H1 (cell line): ENCODE data around the gene FGF14. TPM values are rescaled to one million over a fixed set of nuclear protein-coding genes. Genes with fewer than 3 reads are reported as not detected.

Experiments used
- CTCF ChIA-PET: fragments of 300-600 bp; sonication (Branson Sonifier 250); formaldehyde crosslinking; loops from one replicate; lab custom pipeline; 2021; ENCODE audit not compliant: partially characterized antibody; lab: Charles Lee
- POLR2A ChIA-PET: fragments of 300-600 bp; sonication (Branson Sonifier 250); formaldehyde crosslinking; loops from one replicate; lab custom pipeline; 2021; ENCODE audit warnings: inconsistent platforms; ENCODE audit not compliant: partially characterized antibody; lab: Charles Lee
- DNase-seq, 2 experiments: peaks; one replicate each; pipeline versions ENCODE4 v3.0.0 to v3.0.0-alpha.2; 2010 to 2022; ENCODE audit warnings: low spot score in 2 of 2, low read depth in 1 of 2, mixed read lengths in 1 of 2
- FAIRE-seq: peaks from 2 replicates; lab custom pipeline; 2011; peaks lifted over from hg19 to GRCh38; lab: Jason Lieb, UNC
- H2AFZ ChIP-seq: 2 replicates; pipeline ENCODE4 v1.8.1; 2012; ENCODE audit warnings: low read length, inconsistent platforms
- H2AK5ac ChIP-seq: 2 replicates; pipeline ENCODE4 v1.6.1; 2013; ENCODE audit warnings: low read depth, low read length
- H2BK120ac ChIP-seq: replicated peaks from 2 replicates; pipeline ENCODE3; 2013; ENCODE audit warnings: low read depth, low read length, inconsistent platforms
- H2BK12ac ChIP-seq: 2 replicates; pipeline ENCODE4 v1.6.1; 2013; ENCODE audit warnings: low read depth, low read length
- H2BK15ac ChIP-seq: 2 replicates; pipeline ENCODE4 v1.6.1; 2013; ENCODE audit warnings: low read length
- H2BK20ac ChIP-seq: 2 replicates; pipeline ENCODE4 v1.6.1; 2013; ENCODE audit warnings: low read length
- H2BK5ac ChIP-seq: 2 replicates; pipeline ENCODE4 v1.6.1; 2013; ENCODE audit warnings: low read depth, low read length
- H3K14ac ChIP-seq: 2 replicates; pipeline ENCODE4 v1.6.1; 2013; ENCODE audit warnings: inconsistent platforms; ENCODE audit not compliant: insufficient read length
- H3K18ac ChIP-seq: 2 replicates; pipeline ENCODE4 v1.6.1; 2013; ENCODE audit warnings: low read length; ENCODE audit errors: extremely low read depth
- H3K23ac ChIP-seq: 2 replicates; pipeline ENCODE4 v1.6.1; 2013; ENCODE audit warnings: inconsistent platforms; ENCODE audit not compliant: insufficient read length
- H3K23me2 ChIP-seq: 2 replicates; pipeline ENCODE4 v1.6.1; 2013; ENCODE audit warnings: low read depth, low read length
- H3K27ac ChIP-seq: 2 replicates; pipeline ENCODE4 v1.6.1; 2011; ENCODE audit warnings: low read depth, low read length, inconsistent platforms
- H3K27me3 ChIP-seq, 4 experiments: replicated peaks in 1 of 4; 1 replicate in 1 of 4; 2 replicates in 3 of 4; pipeline versions ENCODE4 v1.6.1 to v1.8.1; 2011 to 2013; ENCODE audit warnings: low read length in 3 of 4, mild to moderate bottlenecking in 3 of 4, inconsistent platforms in 2 of 4, mixed read lengths in 2 of 4, moderate library complexity in 1 of 4; ENCODE audit not compliant: control insufficient read depth in 3 of 4, insufficient read depth in 3 of 4; ENCODE audit errors: extremely low read depth in 1 of 4
- H3K36me3 ChIP-seq, 4 experiments: 2 replicates each; pipeline versions ENCODE4 v1.6.1 to v1.8.1; 2011 to 2013; ENCODE audit warnings: mild to moderate bottlenecking in 4 of 4, low read length in 3 of 4, moderate library complexity in 2 of 4, control low read depth in 1 of 4, inconsistent platforms in 1 of 4; ENCODE audit not compliant: insufficient read depth in 4 of 4, control insufficient read depth in 2 of 4
- H3K4ac ChIP-seq: replicated peaks from 2 replicates; pipeline ENCODE3; 2013; ENCODE audit warnings: low read length, low read depth, mixed read lengths, inconsistent platforms; ENCODE audit not compliant: insufficient read length
- H3K4me1 ChIP-seq, 4 experiments: replicated peaks in 1 of 4; 1 replicate in 1 of 4; 2 replicates in 3 of 4; pipeline versions ENCODE4 v1.6.1 to v1.8.1; 2011 to 2013; ENCODE audit warnings: low read length in 3 of 4, inconsistent platforms in 2 of 4, mixed read lengths in 1 of 4; ENCODE audit not compliant: insufficient read depth in 4 of 4, control insufficient read depth in 3 of 4
- H3K4me2 ChIP-seq, 2 experiments: 2 replicates each; pipeline versions ENCODE4 v1.6.1 to v1.8.1; 2011 to 2013; ENCODE audit warnings: low read depth in 2 of 2, low read length in 2 of 2, control low read depth in 1 of 2, inconsistent platforms in 1 of 2, mild to moderate bottlenecking in 1 of 2; ENCODE audit not compliant: insufficient read depth in 1 of 2
- H3K4me3 ChIP-seq, 4 experiments: fragments of 200-600, 300-600 bp in 1 of 4; sonication (generic), shearing (Covaris generic), sonication (Bioruptor Twin) in 1 of 4; 2 replicates each; pipeline versions ENCODE4 v1.5.1 to v1.8.1; 2011 to 2016; ENCODE audit warnings: low read length in 4 of 4, low read depth in 3 of 4, control low read depth in 2 of 4, inconsistent platforms in 2 of 4, mild to moderate bottlenecking in 2 of 4, mixed read lengths in 1 of 4, moderate library complexity in 1 of 4; ENCODE audit not compliant: insufficient read depth in 2 of 4; ENCODE audit errors: extremely low read depth in 1 of 4
- H3K56ac ChIP-seq: replicated peaks from 2 replicates; pipeline ENCODE3; 2013; ENCODE audit warnings: low read depth, mild to moderate bottlenecking, mixed read lengths, low read length, inconsistent platforms; ENCODE audit not compliant: insufficient read length
- H3K79me1 ChIP-seq: 2 replicates; pipeline ENCODE4 v1.6.1; 2013; ENCODE audit warnings: low read depth, low read length, control low read depth
- H3K79me2 ChIP-seq, 2 experiments: 2 replicates each; pipeline versions ENCODE4 v1.6.1 to v1.8.1; 2012 to 2013; ENCODE audit warnings: low read length in 2 of 2, mild to moderate bottlenecking in 2 of 2, inconsistent platforms in 1 of 2; ENCODE audit not compliant: insufficient read depth in 2 of 2, control insufficient read depth in 1 of 2
- H3K9ac ChIP-seq, 4 experiments: replicated peaks in 1 of 4; 1 replicate in 1 of 4; 2 replicates in 3 of 4; pipeline versions ENCODE4 v1.6.1 to v1.8.1; 2011 to 2013; ENCODE audit warnings: low read depth in 3 of 4, low read length in 3 of 4, control low read depth in 2 of 4, mild to moderate bottlenecking in 2 of 4, moderate library complexity in 2 of 4, inconsistent platforms in 1 of 4; ENCODE audit errors: extremely low read depth in 1 of 4
- H3K9me3 ChIP-seq, 2 experiments: 2 replicates each; pipeline versions ENCODE4 v1.6.1 to v1.8.1; 2012 to 2013; ENCODE audit warnings: mild to moderate bottlenecking in 2 of 2, moderate library complexity in 2 of 2, control low read depth in 1 of 2, inconsistent platforms in 1 of 2, low read depth in 1 of 2, low read length in 1 of 2, mixed read lengths in 1 of 2; ENCODE audit not compliant: insufficient read depth in 2 of 2
- H4K20me1 ChIP-seq, 2 experiments: replicated peaks in 1 of 2; 2 replicates each; pipeline versions ENCODE3 to v1.8.1; 2011 to 2013; ENCODE audit warnings: inconsistent platforms in 2 of 2, low read length in 2 of 2, mild to moderate bottlenecking in 1 of 2; ENCODE audit not compliant: insufficient read depth in 2 of 2, control insufficient read depth in 1 of 2
- H4K5ac ChIP-seq: 2 replicates; pipeline ENCODE4 v1.6.1; 2013; ENCODE audit warnings: low read length, low read depth, mixed read lengths, inconsistent platforms; ENCODE audit not compliant: insufficient read length
- H4K8ac ChIP-seq: 2 replicates; pipeline ENCODE4 v1.8.0; 2013; ENCODE audit warnings: mild to moderate bottlenecking, moderate library complexity, low read length, inconsistent platforms; ENCODE audit not compliant: insufficient read depth; ENCODE audit errors: extremely low read depth
- H4K91ac ChIP-seq: replicated peaks from 2 replicates; pipeline ENCODE3; 2013; ENCODE audit warnings: low read length, mixed read lengths, inconsistent platforms; ENCODE audit not compliant: insufficient read length
- ASH2L ChIP-seq: fragments of 200-600, 300-600 bp; sonication (generic); IDR thresholded peaks from one replicate; pipeline ENCODE4 v1.7.1; 2017; ENCODE audit warnings: low read length
- HDAC2 ChIP-seq, 2 experiments: fragments of 300-600 bp in 1 of 2; sonication (generic) in 1 of 2; IDR thresholded peaks; 2 replicates each; pipeline ENCODE4 v1.6.1; 2011 to 2012; ENCODE audit warnings: low read depth in 2 of 2, low read length in 2 of 2, mild to moderate bottlenecking in 2 of 2, moderate library complexity in 2 of 2, borderline replicate concordance in 1 of 2, inconsistent platforms in 1 of 2
- HDAC6 ChIP-seq: IDR thresholded peaks from one replicate; pipeline ENCODE4 v1.7.1; 2012; ENCODE audit warnings: low read depth, mild to moderate bottlenecking, inconsistent platforms, low read length, moderate library complexity
- SIX5 ChIP-seq: IDR thresholded peaks from 2 replicates; pipeline ENCODE4 v1.6.1; 2011; ENCODE audit warnings: mild to moderate bottlenecking, low read depth, low read length
- WGBS, 2 experiments: shearing (Covaris generic) in 1 of 2; methylation state at CpG; one replicate each; pipeline versions ENCODE4 v1.1.6 to v1.1.7; 2013 to 2015; ENCODE audit warnings: low lambda C conversion rate in 2 of 2, mixed read lengths in 2 of 2, inconsistent platforms in 1 of 2, low coverage in 1 of 2, missing lambda C conversion rate in 1 of 2; ENCODE audit not compliant: insufficient replicate concordance in 2 of 2, insufficient coverage in 1 of 2, insufficient read length in 1 of 2; ENCODE audit errors: extremely low coverage in 1 of 2, missing lambda C conversion rate in 1 of 2; 5-methylcytosine and 5-hydroxymethylcytosine counted together
- polyA plus RNA-seq, 7 experiments: library from polyadenylated mRNA; depleted of rRNA in 3 of 7; stranded (reverse) in 5 of 7; unstranded in 2 of 7; fragments of >200 nt in 5 of 7; fragments of 200-250 nt in 2 of 7; gene quantifications; 1 replicate in 5 of 7; 2 replicates in 1 of 7; 4 replicates in 1 of 7; pipeline versions ENCODE4 v1.2.1 to v1.2.3, GENCODE V29; 2011 to 2013; ENCODE audit warnings: missing spikeins in 2 of 7, mixed read lengths in 2 of 7
- total RNA-seq: library from RNA; stranded (reverse); fragmentation: NEBNext Ultra II Directional; extraction: Animal tissue kit (Norgen Biotek cat#: 25700); gene quantifications from 2 replicates; pipeline ENCODE4 v1.2.1, GENCODE V29; 2021

FGF14 gene
- total and polyA plus RNA-seq, 2 of the 8 experiments (the other 6 are each of a cell fraction or from before 2014, with no cell fraction given) = 0.05 to 0.58 TPM

GRCh38 chr13:101746513-101746912 lies 655.3 kb downstream of the FGF14 start:
- no peak overlapping the region for H2BK20ac ChIP-seq
- H3K56ac ChIP-seq = no peak overlapping the region
- no peak overlapping the region for H3K4ac ChIP-seq
- no peak overlapping the region for H3K14ac ChIP-seq
- no peak overlapping the region for H3K18ac ChIP-seq
- H3K79me1 ChIP-seq = no peaks in the 10 kb centered on the region
- H4K20me1 ChIP-seq = no peaks in the 10 kb centered on the region
- H3K79me2 ChIP-seq = no peaks in the 10 kb centered on the region
- no peak overlapping the region for H2BK12ac ChIP-seq
- H2AFZ ChIP-seq = no peak overlapping the region
- H3K27ac ChIP-seq = no peak overlapping the region
- no peak overlapping the region for H2BK5ac ChIP-seq
- H3K27me3 ChIP-seq = no peaks in the 10 kb centered on the region
- ChIA-PET POLR2A (no interaction called here), CTCF (no interaction called here)
- H3K9ac ChIP-seq = no peak overlapping the region
- no peak overlapping the region for H4K91ac ChIP-seq
- DNase-seq (no peak), FAIRE-seq (no peak)
- no peaks in the 10 kb centered on the region for H3K23me2 ChIP-seq
- no peak overlapping the region for H4K5ac ChIP-seq
- 89% methylated on average over 2 of the region's 2 CpGs; no CpG with 5 or more reads in 1 of the 2 experiments for WGBS, 2 experiments
- no peaks in the 10 kb centered on the region for H3K9me3 ChIP-seq
- no peak overlapping the region for H2AK5ac ChIP-seq
- H3K4me2 ChIP-seq = no peak overlapping the region
- H4K8ac ChIP-seq = no peak overlapping the region
- H3K36me3 ChIP-seq = no peaks in the 10 kb centered on the region
- H3K4me1 ChIP-seq = no peaks in the 10 kb centered on the region; a peak in 1 of 7 replicates
- TF ChIP-seq SIX5 (no peak), ASH2L (no peak), HDAC2 (IDR thresholded peaks at IDR 0.05; ENCODE audit: borderline replicate concordance in 1 of 2, low read depth in 2 of 2, low read length in 2 of 2) (no peak), HDAC6 (no peak)
- no peak overlapping the region for H2BK120ac ChIP-seq
- no peak overlapping the region for H3K4me3 ChIP-seq
- no peak overlapping the region for H2BK15ac ChIP-seq
- no peak overlapping the region for H3K23ac ChIP-seq
